ENCODE results near the gene MVB12A. TPM values are rescaled to one million over a fixed set of nuclear protein-coding genes. Genes with fewer than 3 reads are reported as not detected.

The MVB12A gene
- total and polyA plus RNA-seq, 2 experiments from 2014 or later: 36.6 to 60.3 TPM

- TF ChIP-seq REST (IDR thresholded peaks at IDR 0.05; ENCODE audit: unreplicated experiment): no peak
- no peak for TF ChIP-seq NANOG (IDR thresholded peaks at IDR 0.05; ENCODE audit: borderline replicate concordance)
- TF ChIP-seq ETS1 (IDR thresholded peaks at IDR 0.05): no peak
- TF ChIP-seq CREB1 (CRISPR knock-in tag; IDR thresholded peaks at IDR 0.05; ENCODE audit: low read depth): no peak
Measured at GRCh38 chr19:17401628-17402027, 18.2 kb upstream of the MVB12A start (continued).

- H3K4me2 ChIP-seq: peak overlapping the region; percentile 85
- H3K9me2 ChIP-seq (ENCODE audit: insufficient read depth): no peaks in the 10 kb centered on the region
- ATAC-seq (peak; percentile 81), DNase-seq (ENCODE audit: low spot score) (peak; percentile 92)
- Mint-ChIP-seq H3K27me3 (ENCODE audit: insufficient read depth, low read depth, poor library complexity) (peaks cover 12% of the 10 kb centered on the region), H3K9me3 (no peaks in the 10 kb centered on the region), H3K27ac (peak overlapping the region; percentile 95), H3K4me1 (peaks cover 28% of the 10 kb centered on the region), H3K4me3 (peak overlapping the region; percentile 83), H3K36me3 (ENCODE audit: low read depth) (peaks cover 9% of the 10 kb centered on the region; the same call in 2 of the 3 replicates)
- TF ChIP-seq EZH2phosphoT487 (IDR thresholded peaks at IDR 0.05; ENCODE audit: unreplicated experiment) (no peak), POLR2AphosphoS5 (IDR thresholded peaks at IDR 0.05; ENCODE audit: low read depth) (peak; percentile 50), STAT1 (IDR thresholded peaks at IDR 0.05; ENCODE audit: unreplicated experiment) (no peak), ZNF114 (CRISPR knock-in tag; IDR thresholded peaks at IDR 0.05) (no peak), JUNB (IDR thresholded peaks at IDR 0.05; ENCODE audit: unreplicated experiment) (no peak)
- H3K4me1 ChIP-seq (ENCODE audit: insufficient read depth): peaks cover 17% of the 10 kb centered on the region
- H3F3A ChIP-seq (replicated peaks; ENCODE audit: low read depth): 0 out of 2 replicates have a peak, but pooled peaks cover 7% of the 10 kb centered on the region
- peak overlapping the region; percentile 62 for H3K4me3 ChIP-seq
- no peaks in the 10 kb centered on the region for H3K36me3 ChIP-seq (ENCODE audit: insufficient read depth)
- no peaks in the 10 kb centered on the region for H3K79me2 ChIP-seq (replicated peaks; ENCODE audit: insufficient read depth)
- no peaks in the 10 kb centered on the region for H4K20me1 ChIP-seq (replicated peaks; ENCODE audit: insufficient read depth)
- no peaks in the 10 kb centered on the region for H3K27me3 ChIP-seq (ENCODE audit: insufficient read depth)
- H2AFZ ChIP-seq: peak overlapping the region; percentile 63; the same call in 1 of the 2 replicates
- peak overlapping the region; percentile 90 for H3K27ac ChIP-seq (ENCODE audit: low read depth)
Measured at GRCh38 chr19:17402982-17403855, 16.6 kb upstream of the MVB12A start.
